ENCODE results near the gene TIPRL.
"Not testable (repeated sequence)": the region's sequence is repeated elsewhere in the genome, so short reads cannot be mapped to it uniquely, and the experiment has no call there.

TIPRL gene

GRCh38 chr1:168145184-168146159 lies 33.3 kb upstream of the TIPRL start:
- Histone ChIP-seq H3K36me3 (ENCODE audit: control insufficient read depth, insufficient read depth, low read length) (no peaks in the 10 kb centered on the region), H3K4me3 (ENCODE audit: low read length) (no peak overlapping the region), H3K27ac (ENCODE audit: low read depth, low read length) (no peak overlapping the region), H3K27me3 (ENCODE audit: control insufficient read depth, insufficient read depth, low read length) (no peaks in the 10 kb centered on the region), H3K9ac (ENCODE audit: low read length) (no peak overlapping the region), H3K4me1 (ENCODE audit: control insufficient read depth, insufficient read depth, low read length) (peaks cover 2% of the 10 kb centered on the region)

- Histone ChIP-seq H3K4me3 (ENCODE audit: low read length) (no peak overlapping the region), H3K4me1 (ENCODE audit: control insufficient read depth, insufficient read depth, low read length) (peaks cover 2% of the 10 kb centered on the region), H3K27me3 (ENCODE audit: control insufficient read depth, insufficient read depth, low read length) (no peaks in the 10 kb centered on the region), H3K36me3 (ENCODE audit: control insufficient read depth, insufficient read depth, low read length) (no peaks in the 10 kb centered on the region), H3K27ac (ENCODE audit: low read depth, low read length) (no peak overlapping the region), H3K9ac (ENCODE audit: low read length) (no peak overlapping the region)
Observed at GRCh38 chr1:168146160-168146539, 32.6 kb upstream of the TIPRL start.

GRCh38 chr1:168146626-168147025 lies 32.1 kb upstream of the TIPRL start:
- no peak overlapping the region for H3K9ac ChIP-seq (ENCODE audit: low read length)
- H3K4me1 ChIP-seq (ENCODE audit: control insufficient read depth, insufficient read depth, low read length), result peaks cover 2% of the 10 kb centered on the region
- no peak overlapping the region for H3K4me3 ChIP-seq (ENCODE audit: low read length)
- no peaks in the 10 kb centered on the region for H3K36me3 ChIP-seq (ENCODE audit: control insufficient read depth, insufficient read depth, low read length)
- H3K27ac ChIP-seq (ENCODE audit: low read depth, low read length), result no peak overlapping the region
- no peaks in the 10 kb centered on the region for H3K27me3 ChIP-seq (ENCODE audit: control insufficient read depth, insufficient read depth, low read length)

GRCh38 chr1:168148916-168149315 lies 29.8 kb upstream of the TIPRL start:
- Histone ChIP-seq H3K4me3 (ENCODE audit: low read length) (peak overlapping the region; percentile 7), H3K36me3 (ENCODE audit: control insufficient read depth, insufficient read depth, low read length) (no peaks in the 10 kb centered on the region), H3K27ac (ENCODE audit: low read depth, low read length) (peak overlapping the region; percentile 52), H3K27me3 (ENCODE audit: control insufficient read depth, insufficient read depth, low read length) (no peaks in the 10 kb centered on the region), H3K9ac (ENCODE audit: low read length) (no peak overlapping the region), H3K4me1 (ENCODE audit: control insufficient read depth, insufficient read depth, low read length) (peaks cover 2% of the 10 kb centered on the region)

- Histone ChIP-seq H3K4me1 (ENCODE audit: control insufficient read depth, insufficient read depth, low read length) (peaks cover 2% of the 10 kb centered on the region), H3K27ac (ENCODE audit: low read depth, low read length) (no peak overlapping the region), H3K4me3 (ENCODE audit: low read length) (no peak overlapping the region), H3K27me3 (ENCODE audit: control insufficient read depth, insufficient read depth, low read length) (no peaks in the 10 kb centered on the region), H3K36me3 (ENCODE audit: control insufficient read depth, insufficient read depth, low read length) (no peaks in the 10 kb centered on the region), H3K9ac (ENCODE audit: low read length) (no peak overlapping the region)
Observed at GRCh38 chr1:168150283-168150682, 28.5 kb upstream of the TIPRL start.

- Histone ChIP-seq H3K9ac (ENCODE audit: low read length) (no peak overlapping the region), H3K4me1 (ENCODE audit: control insufficient read depth, insufficient read depth, low read length) (peaks cover 2% of the 10 kb centered on the region), H3K4me3 (ENCODE audit: low read length) (no peak overlapping the region), H3K36me3 (ENCODE audit: control insufficient read depth, insufficient read depth, low read length) (no peaks in the 10 kb centered on the region), H3K27ac (ENCODE audit: low read depth, low read length) (no peak overlapping the region), H3K27me3 (ENCODE audit: control insufficient read depth, insufficient read depth, low read length) (no peaks in the 10 kb centered on the region)
Observed at GRCh38 chr1:168151935-168152334, 26.8 kb upstream of the TIPRL start.

- H3K36me3 ChIP-seq (ENCODE audit: control insufficient read depth, insufficient read depth, low read length); H3K27me3 ChIP-seq (ENCODE audit: control insufficient read depth, insufficient read depth, low read length); H3K27ac ChIP-seq (ENCODE audit: low read depth, low read length); H3K9ac ChIP-seq (ENCODE audit: low read length); H3K4me3 ChIP-seq (ENCODE audit: low read length); H3K4me1 ChIP-seq (ENCODE audit: control insufficient read depth, insufficient read depth, low read length): not testable (repeated sequence)
Observed at GRCh38 chr1:168154707-168155106, 24.1 kb upstream of the TIPRL start.

- H3K27me3 ChIP-seq (ENCODE audit: control insufficient read depth, insufficient read depth, low read length), result no peaks in the 10 kb centered on the region
- H3K27ac ChIP-seq (ENCODE audit: low read depth, low read length), result no peak overlapping the region
- H3K36me3 ChIP-seq (ENCODE audit: control insufficient read depth, insufficient read depth, low read length), result no peaks in the 10 kb centered on the region
- no peak overlapping the region for H3K4me3 ChIP-seq (ENCODE audit: low read length)
- no peaks in the 10 kb centered on the region for H3K4me1 ChIP-seq (ENCODE audit: control insufficient read depth, insufficient read depth, low read length)
- H3K9ac ChIP-seq (ENCODE audit: low read length), result no peak overlapping the region
Observed at GRCh38 chr1:168155910-168156309, 22.9 kb upstream of the TIPRL start.

GRCh38 chr1:168157638-168158037 lies 21.1 kb upstream of the TIPRL start:
- Histone ChIP-seq H3K27ac (ENCODE audit: low read depth, low read length) (no peak overlapping the region), H3K4me3 (ENCODE audit: low read length) (no peak overlapping the region), H3K27me3 (ENCODE audit: control insufficient read depth, insufficient read depth, low read length) (no peaks in the 10 kb centered on the region), H3K36me3 (ENCODE audit: control insufficient read depth, insufficient read depth, low read length) (no peaks in the 10 kb centered on the region), H3K9ac (ENCODE audit: low read length) (no peak overlapping the region), H3K4me1 (ENCODE audit: control insufficient read depth, insufficient read depth, low read length) (no peaks in the 10 kb centered on the region)

- H3K4me1 ChIP-seq (ENCODE audit: control insufficient read depth, insufficient read depth, low read length), result no peaks in the 10 kb centered on the region
- no peak overlapping the region for H3K27ac ChIP-seq (ENCODE audit: low read depth, low read length)
- no peaks in the 10 kb centered on the region for H3K36me3 ChIP-seq (ENCODE audit: control insufficient read depth, insufficient read depth, low read length)
- H3K27me3 ChIP-seq (ENCODE audit: control insufficient read depth, insufficient read depth, low read length), result no peaks in the 10 kb centered on the region
- H3K9ac ChIP-seq (ENCODE audit: low read length), result no peak overlapping the region
- H3K4me3 ChIP-seq (ENCODE audit: low read length), result no peak overlapping the region
Observed at GRCh38 chr1:168159251-168159650, 19.5 kb upstream of the TIPRL start.

- Histone ChIP-seq H3K4me1 (ENCODE audit: control insufficient read depth, insufficient read depth, low read length) (no peaks in the 10 kb centered on the region), H3K27ac (ENCODE audit: low read depth, low read length) (no peak overlapping the region), H3K9ac (ENCODE audit: low read length) (no peak overlapping the region), H3K36me3 (ENCODE audit: control insufficient read depth, insufficient read depth, low read length) (no peaks in the 10 kb centered on the region), H3K27me3 (ENCODE audit: control insufficient read depth, insufficient read depth, low read length) (no peaks in the 10 kb centered on the region), H3K4me3 (ENCODE audit: low read length) (no peak overlapping the region)
Observed at GRCh38 chr1:168159979-168160378, 18.8 kb upstream of the TIPRL start.

GRCh38 chr1:168161459-168161858 lies 17.3 kb upstream of the TIPRL start:
- H3K36me3 ChIP-seq (ENCODE audit: control insufficient read depth, insufficient read depth, low read length), result no peaks in the 10 kb centered on the region
- H3K27ac ChIP-seq (ENCODE audit: low read depth, low read length), result no peak overlapping the region
- no peaks in the 10 kb centered on the region for H3K4me1 ChIP-seq (ENCODE audit: control insufficient read depth, insufficient read depth, low read length)
- no peak overlapping the region for H3K9ac ChIP-seq (ENCODE audit: low read length)
- H3K27me3 ChIP-seq (ENCODE audit: control insufficient read depth, insufficient read depth, low read length), result no peaks in the 10 kb centered on the region
- H3K4me3 ChIP-seq (ENCODE audit: low read length), result no peak overlapping the region

- Histone ChIP-seq H3K27me3 (ENCODE audit: control insufficient read depth, insufficient read depth, low read length) (no peaks in the 10 kb centered on the region), H3K9ac (ENCODE audit: low read length) (no peak overlapping the region), H3K4me1 (ENCODE audit: control insufficient read depth, insufficient read depth, low read length) (peaks cover 2% of the 10 kb centered on the region), H3K27ac (ENCODE audit: low read depth, low read length) (no peak overlapping the region), H3K36me3 (ENCODE audit: control insufficient read depth, insufficient read depth, low read length) (no peaks in the 10 kb centered on the region), H3K4me3 (ENCODE audit: low read length) (no peak overlapping the region)
Observed at GRCh38 chr1:168163670-168164069, 15.1 kb upstream of the TIPRL start.

Data from rectal smooth muscle tissue (tissue), 1 donor.